ENCODE results near the gene OR4S2. TPM values are rescaled to one million over a fixed set of nuclear protein-coding genes. Genes with fewer than 3 reads are reported as not detected.

The OR4S2 gene
- total and polyA plus RNA-seq, 8 donors = not detected

Other genes starting within 250 kb of the OR4S2 start
- not detected for gene OR4C15, start 93.9 kb upstream of the OR4S2 start, total RNA-seq
- not detected for gene OR4C15, start 93.9 kb upstream of the OR4S2 start, polyA plus RNA-seq
- not detected for gene OR4C16, start 76.2 kb upstream of the OR4S2 start, total RNA-seq
- not detected for gene OR4C16, start 76.2 kb upstream of the OR4S2 start, polyA plus RNA-seq
- gene OR4C11, start 40.7 kb upstream of the OR4S2 start, total RNA-seq = not detected
- gene OR4C11, start 40.7 kb upstream of the OR4S2 start, polyA plus RNA-seq = not detected
- not detected for gene OR4P4, start 13.2 kb upstream of the OR4S2 start, total RNA-seq
- gene OR4P4, start 13.2 kb upstream of the OR4S2 start, polyA plus RNA-seq = not detected
- not detected for gene OR4C6, start 13.9 kb downstream of the OR4S2 start, total RNA-seq
- gene OR4C6, start 13.9 kb downstream of the OR4S2 start, polyA plus RNA-seq = not detected
- gene OR5D13, start 125.1 kb downstream of the OR4S2 start, total RNA-seq = under 1 TPM in 1 of 5 donors, not detected in 4; 0.73 TPM
- not detected for gene OR5D13, start 125.1 kb downstream of the OR4S2 start, polyA plus RNA-seq
- not detected for gene OR5D14, start 147.2 kb downstream of the OR4S2 start, total RNA-seq
- not detected for gene OR5D14, start 147.2 kb downstream of the OR4S2 start, polyA plus RNA-seq
- gene OR5L1, start 163.0 kb downstream of the OR4S2 start, total RNA-seq = under 1 TPM in 1 of 5 donors, not detected in 4; 0.37 TPM
- not detected for gene OR5L1, start 163.0 kb downstream of the OR4S2 start, polyA plus RNA-seq
- not detected for gene OR5D18, start 171.3 kb downstream of the OR4S2 start, total RNA-seq
- not detected for gene OR5D18, start 171.3 kb downstream of the OR4S2 start, polyA plus RNA-seq
- not detected for gene OR5L2, start 178.9 kb downstream of the OR4S2 start, total RNA-seq
- gene OR5L2, start 178.9 kb downstream of the OR4S2 start, polyA plus RNA-seq = not detected
- gene OR5D16, start 190.4 kb downstream of the OR4S2 start, total RNA-seq = not detected
- not detected for gene OR5D16, start 190.4 kb downstream of the OR4S2 start, polyA plus RNA-seq
- gene TRIM51, start 235.0 kb downstream of the OR4S2 start, total RNA-seq = not detected
- not detected for gene TRIM51, start 235.0 kb downstream of the OR4S2 start, polyA plus RNA-seq